Lung microvascular endothelial cell (primary cell): ENCODE data around the gene SSBP4. TPM values are rescaled to one million over a fixed set of nuclear protein-coding genes. Genes with fewer than 3 reads are reported as not detected.

Experiments
- DNase-seq, 2 donors: peaks; one replicate each; pipeline versions ENCODE4 v3.0.0 to v3.0.0-alpha.2; 2010; ENCODE audit warnings: low read depth in 2 of 2
- total RNA-seq: library from RNA; depleted of rRNA; stranded (reverse); fragments of >200 nt; gene quantifications from 2 replicates; pipeline ENCODE4 v1.2.1, GENCODE V29; 2014

The SSBP4 gene
- total RNA-seq, 1 donor from 2014 or later = 45.8 TPM

DNA sequence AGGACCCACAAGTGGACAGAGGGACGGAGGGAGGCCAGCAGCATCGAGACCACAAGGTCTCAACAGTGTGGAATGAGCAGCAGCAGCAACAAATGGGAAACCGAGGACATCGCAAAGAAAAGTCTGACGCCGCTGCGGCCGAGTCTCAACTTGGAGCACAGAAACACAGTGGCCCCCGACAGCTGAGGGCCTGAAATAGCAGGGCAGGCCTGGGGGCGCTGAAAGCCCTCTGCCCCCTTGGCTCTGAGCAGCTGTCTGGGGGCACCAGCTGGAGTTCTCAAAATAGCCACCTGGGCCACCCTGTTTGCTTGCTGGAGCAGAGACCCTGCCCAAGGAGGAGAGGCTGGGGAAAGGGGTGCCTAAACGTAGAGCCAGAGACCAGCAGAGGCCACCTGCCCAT is 24.6 kb downstream of the SSBP4 start:
- no peak for DNase-seq

DNA sequence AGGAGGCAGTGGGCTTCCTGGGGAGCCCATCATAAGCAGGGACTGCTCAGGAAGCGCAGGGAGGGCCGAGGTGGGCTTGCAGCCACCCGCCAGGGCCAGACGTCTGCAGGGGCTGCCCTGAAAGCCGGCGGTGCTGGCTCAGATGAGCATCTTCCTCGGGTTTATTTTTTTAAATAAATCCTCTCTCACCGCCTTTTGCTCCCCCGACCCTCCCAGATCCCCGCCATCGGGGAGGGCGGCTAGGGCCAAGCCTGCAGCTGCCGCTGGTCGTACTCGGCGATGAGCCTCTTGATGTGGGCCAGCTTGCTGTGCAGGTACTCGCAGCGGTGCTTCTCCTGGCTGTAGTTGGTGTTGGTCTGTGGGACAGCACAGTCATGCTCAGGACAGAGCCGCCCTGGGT is 25.3 kb downstream of the SSBP4 start:
- no peak for DNase-seq

DNA sequence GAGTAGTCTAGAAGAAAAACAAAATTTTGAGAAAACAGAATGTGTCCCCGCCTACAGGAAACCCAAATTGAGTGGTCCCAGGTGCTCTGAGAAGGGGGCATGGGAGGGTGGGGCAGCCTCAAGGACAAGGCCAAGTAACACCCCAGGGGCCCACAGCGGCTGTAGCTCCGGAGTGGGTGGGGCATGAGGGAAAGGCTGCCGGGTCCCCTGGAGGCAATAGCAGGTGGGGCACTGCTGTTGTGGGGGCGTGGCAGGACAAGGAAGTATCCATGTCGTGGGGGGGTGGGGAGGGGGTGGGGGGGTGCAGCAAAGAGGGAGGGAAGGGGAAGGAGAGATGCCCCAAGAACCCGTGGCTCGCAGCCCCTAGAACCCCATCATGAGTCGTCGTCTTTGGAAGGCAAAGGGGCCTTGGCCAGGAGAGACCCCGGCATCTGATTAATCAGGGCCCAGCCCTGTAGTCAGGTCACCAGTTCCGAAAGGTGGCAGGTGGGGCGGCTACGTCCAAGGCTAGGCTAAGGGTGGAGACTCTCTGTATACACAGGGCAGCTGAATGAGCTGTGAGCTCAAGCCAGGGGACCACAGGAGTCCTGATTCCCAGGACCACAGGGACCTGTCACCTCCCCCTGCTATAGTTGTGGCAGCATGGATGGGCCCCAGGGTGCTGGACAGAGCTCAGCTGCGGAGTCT is 26.2 kb downstream of the SSBP4 start:
- no peak for DNase-seq

DNA sequence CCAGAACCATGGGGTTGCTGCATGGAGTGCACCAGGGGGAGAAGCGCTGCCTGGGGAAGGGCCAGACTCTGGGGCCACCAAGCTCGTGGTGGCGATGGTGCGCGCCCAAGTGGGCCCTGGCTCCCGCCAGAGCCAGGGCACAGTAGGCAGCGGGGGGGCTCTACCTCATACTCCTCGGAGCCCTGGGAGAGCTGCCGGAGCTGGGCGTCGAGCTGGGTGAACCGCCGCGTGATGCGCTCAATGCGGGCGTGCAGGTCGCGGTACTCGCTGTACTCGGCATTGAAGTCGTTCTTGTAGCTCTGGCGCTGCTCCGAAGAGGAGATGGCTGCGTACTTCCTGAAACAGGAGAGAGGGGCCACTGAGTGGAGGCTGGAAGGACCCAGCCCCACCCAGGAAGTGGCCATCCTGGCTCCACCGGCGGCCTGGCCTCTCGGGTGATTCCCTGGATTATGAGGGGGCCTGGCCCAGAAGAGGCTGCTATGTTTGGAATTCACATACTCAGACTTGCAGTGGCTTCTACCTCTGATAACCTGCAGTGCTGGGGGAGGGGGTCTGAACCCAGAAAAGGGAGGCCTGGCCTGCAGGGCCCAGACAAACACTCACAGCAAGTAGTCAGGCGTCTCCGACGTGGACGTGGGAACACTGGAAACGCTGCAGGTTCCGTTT is 27.1 kb downstream of the SSBP4 start:
- DNase-seq = no peak

DNA sequence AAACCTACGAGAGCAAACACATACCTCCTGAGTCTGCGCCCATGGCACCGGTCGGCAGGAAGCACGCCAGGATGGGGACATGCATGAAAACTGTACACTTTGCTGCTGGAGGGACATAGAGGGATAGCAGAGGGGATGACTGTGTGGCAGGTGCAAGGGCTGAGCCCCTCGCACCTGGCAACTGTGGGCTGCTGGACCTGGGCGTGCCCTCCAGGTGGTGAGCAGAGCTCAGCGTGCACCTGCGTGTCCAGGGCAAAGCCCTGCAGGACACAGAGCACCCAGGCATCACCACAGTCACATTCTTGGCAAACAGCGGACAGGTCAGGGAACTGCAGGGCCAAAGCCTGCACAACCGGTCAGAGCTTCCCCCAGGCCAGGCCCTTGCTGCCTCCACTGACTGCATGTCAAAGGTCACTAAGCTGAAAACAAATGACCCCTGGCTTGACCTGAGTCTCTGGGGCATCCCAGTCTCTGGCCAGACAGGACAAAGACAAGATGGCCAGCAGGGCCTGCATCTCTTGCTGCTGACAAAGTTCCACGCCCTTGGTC is 27.7 kb downstream of the SSBP4 start:
- no peak for DNase-seq

DNA sequence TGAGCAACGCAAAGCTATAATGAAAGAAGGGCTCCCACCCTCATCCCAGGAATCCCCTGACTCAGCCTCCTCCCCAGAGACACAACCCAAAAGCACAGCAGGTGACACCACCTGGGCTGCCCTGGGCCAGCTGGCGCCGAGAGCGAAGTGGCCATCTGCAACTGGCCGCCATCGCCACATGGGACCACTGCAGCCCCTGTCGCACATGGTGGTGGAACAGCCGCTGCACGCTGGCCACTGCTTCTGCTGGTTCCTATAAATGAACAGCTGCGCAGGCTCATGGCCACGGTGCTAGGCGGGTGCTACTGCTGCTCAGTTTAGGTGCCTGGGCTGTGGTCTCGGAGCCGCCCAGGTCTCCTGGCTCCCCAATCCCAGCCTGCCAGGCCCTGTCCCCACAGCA is 30.4 kb downstream of the SSBP4 start:
- DNase-seq = no peak

DNA sequence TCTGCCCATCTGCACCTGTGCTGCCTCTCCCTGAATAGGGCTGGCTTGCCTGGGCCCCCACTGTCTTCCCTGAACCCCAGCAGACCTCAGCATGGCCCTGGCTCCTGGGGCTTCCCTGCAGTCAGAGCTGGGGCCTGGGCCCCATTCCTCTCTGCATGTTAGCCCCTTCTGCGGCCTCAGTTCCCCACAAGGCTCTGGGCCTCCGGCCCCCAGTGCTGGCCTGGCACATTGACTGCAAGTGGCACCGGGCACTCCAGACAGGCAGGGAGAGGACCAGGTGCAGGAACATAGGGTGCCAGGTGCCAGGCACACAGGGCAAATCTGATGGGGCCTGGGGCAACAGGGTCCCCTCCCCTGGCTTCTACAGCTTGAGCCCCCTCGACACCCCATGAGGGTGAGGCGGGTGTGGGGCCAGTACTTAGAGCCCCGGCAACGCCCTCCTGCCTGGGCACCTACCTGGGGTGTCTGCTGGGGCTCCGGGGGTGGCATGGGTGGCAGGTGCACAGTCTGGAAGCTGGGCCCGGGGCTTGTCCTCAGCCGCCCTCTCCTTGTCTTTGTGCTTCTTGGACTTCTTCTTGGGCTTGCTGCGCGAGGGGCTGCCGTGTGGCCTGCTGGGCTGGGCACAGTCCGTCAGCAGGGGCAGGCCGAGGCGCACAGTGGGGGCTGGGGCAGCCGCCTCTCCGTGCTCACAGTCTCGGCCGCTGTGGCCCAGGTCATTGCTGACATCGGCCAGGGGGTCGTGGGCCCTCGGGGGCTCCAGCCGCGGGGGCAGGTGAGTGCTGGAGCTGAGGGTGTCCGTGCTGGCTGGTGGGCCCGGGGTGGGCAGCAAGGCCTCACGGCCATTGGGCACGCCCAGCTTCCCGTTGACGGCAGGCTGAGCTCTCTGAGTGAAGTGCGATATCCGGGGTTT is 31.1 kb downstream of the SSBP4 start:
- DNase-seq = no peak

DNA sequence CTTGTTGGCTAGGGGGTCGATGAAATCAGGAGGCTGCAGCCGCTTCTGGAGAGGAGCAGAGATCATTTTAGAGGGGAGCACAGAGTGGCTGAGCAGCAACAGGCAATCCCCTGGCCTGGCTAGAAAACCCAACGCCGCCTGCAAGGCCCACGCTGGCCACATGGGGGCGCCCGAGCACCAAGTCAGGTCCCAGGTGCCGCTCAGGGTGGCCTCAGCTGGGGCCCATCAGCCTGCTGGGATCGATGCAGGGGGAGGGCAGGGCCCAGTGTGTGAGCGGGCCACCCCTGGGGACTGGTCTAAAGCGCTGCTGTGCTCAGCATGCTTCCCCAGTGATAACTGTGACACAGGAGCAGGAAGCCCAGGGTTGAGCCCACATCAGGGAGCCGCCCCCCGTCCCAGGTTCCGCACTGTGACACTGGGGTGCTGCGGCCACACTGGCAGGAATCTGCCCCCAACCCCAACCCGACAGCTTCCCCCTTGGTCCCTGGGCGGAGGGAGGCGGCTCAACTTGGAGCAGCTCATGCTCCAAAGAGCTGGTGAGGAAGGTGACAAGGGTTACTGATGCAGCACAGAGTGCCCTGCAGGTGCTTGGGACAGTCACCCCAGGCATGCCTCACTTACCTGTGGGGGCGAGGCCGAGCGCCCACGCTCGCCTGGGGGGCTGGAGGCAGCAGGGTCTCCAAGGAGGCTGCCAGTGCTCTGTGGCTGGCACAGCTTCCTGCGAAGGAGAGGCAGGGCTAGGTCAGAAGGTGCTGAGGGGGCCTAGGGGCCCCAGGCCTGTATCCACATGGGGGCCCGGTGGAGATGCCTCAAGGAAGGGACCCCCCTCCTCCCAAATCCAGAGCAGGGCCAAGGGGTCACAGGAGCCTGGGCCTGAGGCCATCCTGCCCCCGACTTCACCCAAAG is 32.0 kb downstream of the SSBP4 start:
- peak; percentile 74 to 79 for DNase-seq

DNA sequence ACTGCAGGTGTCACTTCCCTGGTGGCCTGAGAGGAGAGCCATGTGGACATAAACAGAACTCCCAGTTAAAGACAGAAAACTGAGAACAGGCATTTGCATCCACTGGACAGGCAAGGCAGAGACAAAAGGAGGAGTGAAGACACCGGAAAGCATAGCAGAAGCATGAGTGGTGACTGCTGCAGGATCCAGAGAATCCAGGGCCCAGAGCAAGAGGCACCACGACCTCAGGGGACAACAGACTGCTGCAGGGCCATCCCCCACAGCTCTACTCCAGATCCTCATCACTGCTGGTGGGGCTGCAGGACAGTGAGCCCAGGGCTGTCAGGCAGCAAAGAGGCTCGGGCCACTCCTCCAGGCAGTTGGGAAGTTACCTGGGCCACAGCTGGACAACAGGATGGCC is 33.2 kb downstream of the SSBP4 start:
- DNase-seq = no peak

DNA sequence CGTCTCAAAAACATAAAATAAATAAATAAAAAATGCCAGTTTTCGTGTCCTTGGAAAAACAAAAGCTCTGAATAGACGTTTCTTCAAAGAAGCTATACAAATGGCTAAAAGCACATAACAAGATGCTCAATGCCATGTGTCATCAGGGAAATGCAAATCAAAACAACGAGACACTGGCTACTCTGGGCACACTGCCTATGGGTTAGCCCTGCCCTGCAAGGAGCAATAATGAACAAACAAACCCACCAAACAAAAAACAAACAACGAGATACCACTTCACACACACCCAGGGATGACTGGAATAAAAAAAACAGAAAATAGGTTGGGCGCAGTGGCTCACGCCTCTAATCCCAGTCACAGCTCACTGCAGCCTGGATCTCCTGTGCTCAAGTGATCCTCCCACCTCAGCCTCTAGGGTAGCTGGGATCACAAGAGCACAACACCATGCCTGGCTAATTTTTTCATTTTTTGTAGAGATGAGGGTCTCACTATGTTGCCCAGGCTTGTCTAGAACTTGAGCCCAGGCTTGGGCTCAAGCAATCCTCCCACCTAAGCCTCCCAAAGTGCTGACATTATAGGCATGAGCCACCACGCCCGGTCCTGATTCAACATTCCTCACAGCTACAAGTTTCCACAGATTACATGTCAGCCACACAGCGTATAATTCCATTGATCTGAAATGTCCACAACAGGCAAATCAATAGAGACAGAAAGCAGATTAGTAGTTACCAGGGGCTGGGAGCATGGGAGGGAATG is 34.2 kb downstream of the SSBP4 start:
- peak in 1 of 2 donors; percentile 30 for DNase-seq

DNA sequence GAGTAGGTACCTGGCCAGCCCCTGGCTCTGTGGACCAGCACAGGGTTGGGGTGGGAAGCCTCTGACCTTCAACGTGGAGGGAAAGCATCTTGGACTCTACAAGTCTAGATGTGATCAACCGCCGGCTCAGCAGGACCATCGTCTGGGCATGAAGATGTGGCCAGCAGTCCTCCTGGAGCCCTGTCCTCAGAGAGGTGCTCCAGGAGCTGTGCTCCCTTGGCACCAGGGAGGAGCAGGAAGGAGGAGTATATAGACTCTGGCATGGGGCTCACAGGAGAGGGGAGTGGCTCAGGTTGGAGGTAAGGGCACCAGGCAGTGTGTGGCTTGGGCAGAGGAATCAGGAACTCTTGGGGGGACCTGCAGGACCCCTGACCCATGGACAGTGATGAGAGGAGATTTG is 37.1 kb downstream of the SSBP4 start:
- no peak for DNase-seq

DNA sequence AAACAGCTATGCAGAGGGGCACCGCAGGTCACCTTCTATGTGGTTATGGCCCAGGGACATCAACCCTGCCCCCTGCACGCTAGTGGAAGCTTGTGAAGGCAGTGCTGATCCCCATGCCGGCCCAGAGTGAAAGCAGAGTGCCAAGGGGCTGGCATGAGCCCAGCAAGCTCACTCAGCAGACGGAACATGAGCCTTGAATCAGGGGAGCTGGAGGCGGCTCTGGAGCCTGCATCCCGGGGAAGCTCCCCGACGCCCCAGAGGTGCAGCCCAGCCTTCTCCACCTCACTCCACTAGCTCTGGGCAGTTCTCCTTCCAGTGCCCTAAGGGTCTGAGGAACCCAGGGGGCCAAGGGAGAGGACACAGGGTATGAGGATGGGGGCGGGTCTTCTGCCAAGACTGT is 37.8 kb downstream of the SSBP4 start:
- DNase-seq = no peak

DNA sequence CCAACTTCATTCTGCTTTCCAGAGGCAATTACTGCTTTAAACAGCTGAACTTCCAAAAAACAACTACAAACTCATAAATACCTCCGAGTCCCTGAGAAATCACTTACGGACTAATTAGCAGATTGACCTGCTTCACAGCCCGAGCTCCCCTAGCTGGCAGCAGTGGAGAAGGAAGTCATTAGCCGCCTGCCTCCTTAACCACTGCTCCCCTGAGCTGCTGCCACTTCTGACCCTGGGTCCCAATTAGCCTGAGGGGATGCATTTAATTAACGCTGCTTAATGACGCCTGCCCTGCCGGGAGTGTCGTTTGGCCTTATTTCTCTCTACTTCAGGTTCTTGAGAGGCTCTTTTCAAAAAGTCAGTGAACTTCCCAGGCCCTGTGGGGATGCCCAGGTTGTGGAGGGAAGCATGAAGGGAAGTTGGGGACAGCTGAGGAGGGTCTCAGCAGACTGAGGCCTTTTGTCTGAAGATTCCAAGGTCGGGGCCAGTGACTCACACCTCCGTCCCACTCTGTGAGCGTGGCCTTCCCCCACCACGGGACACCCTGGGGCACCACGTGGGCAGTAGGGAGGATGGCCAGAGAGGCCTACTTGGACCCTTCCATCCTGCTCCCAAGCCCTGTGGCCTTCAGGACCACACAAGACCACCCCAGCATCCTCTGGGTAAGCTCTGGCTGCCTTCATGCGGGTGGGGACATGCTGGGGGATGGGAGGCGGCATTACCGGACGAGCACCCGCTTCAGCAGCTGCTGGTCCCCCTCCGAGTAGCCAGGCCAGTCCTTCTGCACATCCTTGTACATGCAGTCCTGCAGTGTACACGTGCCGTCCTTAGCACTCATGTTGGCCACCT is 38.5 kb downstream of the SSBP4 start:
- no peak for DNase-seq

DNA sequence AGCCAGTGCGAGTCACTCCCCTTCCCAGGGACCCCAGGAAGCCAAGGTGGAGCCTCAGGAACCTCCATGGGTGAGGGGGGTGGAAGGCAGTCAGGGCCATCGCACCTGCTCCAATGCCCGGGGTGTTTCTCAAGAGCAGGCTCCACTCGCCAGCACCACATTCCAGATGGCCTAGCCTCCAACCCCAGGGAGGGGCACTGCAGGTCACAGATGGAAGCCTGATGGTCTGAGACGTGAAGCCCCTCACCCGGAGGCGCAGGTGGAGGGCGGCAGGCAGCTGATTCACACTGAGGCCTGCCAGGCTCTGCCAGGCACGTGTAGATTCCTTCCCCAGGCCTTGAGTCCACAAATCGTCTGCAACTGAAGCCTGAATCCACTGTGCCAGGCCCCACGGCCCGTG is 41.7 kb downstream of the SSBP4 start:
- DNase-seq = no peak

DNA sequence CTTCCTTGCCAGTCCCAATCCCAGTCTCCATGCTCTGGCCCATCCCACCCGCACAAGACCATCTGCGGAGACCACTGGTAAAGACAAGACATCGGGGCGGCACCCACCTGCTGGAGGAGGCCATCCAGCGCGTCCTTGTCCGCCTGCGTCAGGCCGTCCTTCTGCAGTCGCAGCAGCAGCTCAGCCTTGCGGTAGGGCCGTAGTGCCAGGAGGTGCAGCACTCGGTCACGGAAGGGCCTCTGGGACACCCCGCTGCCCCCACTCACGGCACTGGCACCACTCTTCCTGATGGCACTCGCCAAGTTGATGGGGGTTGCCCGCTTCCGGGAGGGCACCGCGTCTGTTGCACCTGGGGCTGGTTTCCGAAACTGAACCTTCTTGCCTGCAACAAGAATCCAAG is 42.3 kb downstream of the SSBP4 start:
- no peak for DNase-seq

DNA sequence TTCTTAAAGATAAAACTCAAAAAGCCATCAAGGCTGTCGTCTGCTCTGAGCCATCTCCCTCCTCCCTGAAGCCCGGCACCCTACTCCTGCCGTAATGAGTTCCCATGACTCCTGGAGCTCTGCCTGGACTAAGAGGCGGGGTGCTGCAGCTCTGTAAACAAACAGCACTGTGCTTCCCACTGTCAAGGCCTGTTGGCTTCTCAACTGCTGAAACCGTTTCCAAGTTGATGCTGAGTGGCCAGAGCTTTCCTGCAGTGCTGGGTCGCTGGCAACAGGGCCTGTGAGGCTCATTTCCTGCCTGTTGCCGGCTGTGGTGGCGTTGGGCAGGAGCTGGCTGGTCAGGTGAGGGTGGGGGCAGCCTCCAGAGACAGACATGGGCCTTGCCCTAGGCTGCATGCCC is 45.4 kb downstream of the SSBP4 start:
- peak; percentile 85 to 91 for DNase-seq

DNA sequence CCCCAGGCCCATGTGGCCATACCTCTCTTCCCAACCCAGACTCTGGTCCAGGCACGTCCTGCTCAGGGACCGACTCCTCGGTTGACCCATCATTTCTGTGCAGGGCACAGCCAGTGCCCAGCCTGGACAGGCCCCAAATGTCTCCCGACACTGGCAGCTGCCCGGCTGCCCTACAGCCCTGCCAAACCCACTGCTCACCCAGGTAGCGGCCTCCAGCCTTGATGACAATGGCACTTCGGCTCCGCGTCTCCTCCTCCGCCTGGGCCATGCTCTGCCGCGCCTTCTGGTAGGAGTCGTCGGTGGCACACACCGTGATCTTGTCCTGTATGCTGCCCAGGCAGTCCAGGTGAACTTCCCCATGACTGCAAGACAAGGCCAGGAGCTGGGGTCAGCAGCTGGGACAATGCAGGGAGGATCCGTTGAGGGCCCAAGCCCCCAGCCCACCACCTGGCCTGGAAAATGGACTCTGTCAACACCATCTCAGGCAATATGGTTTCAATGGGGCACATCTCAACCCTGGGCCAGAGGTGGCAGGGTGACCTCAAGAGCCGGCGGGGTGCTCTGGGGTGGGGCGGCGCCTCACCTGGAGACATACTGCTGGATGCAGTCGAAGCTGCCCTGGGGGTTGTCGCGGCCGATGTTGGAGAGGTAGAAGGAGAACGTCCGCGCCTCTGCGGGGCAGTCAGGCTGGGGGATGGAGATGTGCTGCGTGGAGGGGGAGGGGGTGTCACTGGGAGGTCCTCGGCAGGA is 46.2 kb downstream of the SSBP4 start:
- DNase-seq = no peak

DNA sequence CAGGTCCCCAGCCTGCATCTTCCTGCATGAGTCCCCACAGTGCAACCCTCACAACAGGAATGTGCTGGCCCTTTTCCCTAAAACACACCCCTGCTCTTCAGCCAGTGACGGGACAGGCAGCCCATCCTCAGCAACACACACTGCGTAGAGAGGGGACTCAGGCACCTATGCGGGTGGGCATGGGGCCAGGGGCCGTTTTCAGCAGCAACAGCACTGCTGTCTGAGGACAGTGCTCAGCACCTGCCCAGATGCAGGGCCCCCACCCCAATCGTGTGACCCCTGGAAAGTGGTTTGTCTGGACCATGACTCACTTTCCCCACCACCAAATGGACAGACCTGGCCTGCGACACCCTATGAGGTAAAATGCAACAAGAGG is 46.8 kb downstream of the SSBP4 start:
- no peak for DNase-seq

DNA sequence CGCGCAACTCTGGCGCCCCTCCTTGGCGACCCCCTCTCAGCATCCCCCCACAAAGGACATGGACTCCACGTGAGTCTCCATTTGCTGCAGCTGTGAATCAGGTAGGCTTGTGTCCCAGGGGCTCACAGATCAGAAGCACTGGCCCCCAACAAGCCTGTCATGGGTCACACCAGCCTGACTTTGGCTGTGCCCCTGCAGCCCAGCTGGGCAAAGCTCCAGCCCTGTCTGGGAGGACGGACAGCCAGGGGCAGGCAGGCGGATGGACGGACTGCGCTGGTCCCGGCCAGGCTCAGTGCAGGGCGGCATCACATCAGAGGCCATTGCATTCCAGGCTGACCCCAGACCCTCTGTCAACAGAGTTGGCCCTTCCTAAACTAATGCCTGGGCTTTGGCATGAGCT is 47.2 kb downstream of the SSBP4 start:
- DNase-seq = no peak
